PC-3 (cell line): ENCODE data around the gene SCARB1. TPM values are rescaled to one million over a fixed set of nuclear protein-coding genes. Genes with fewer than 3 reads are reported as not detected.
A peak's percentile ranks its signal among the peaks of the same experiment; 100 is the strongest.

Source experiments
- ATAC-seq: fragments of 200-7000 bp; cut with Tn5 transposase; 2 replicates; pipeline ENCODE4 v1.9.1; 2020; ENCODE audit warnings: mild to moderate bottlenecking, moderate library complexity
- BruUV-seq: library from RNA; stranded (reverse); fragments of 400-500 nt; replicated peaks from 2 replicates; lab custom pipeline; 2021; lab: Mats Ljungman, UMichigan
- CTCF ChIA-PET: fragments of 300-600 bp; sonication (Branson Sonifier 250); formaldehyde crosslinking; loops from one replicate; lab custom pipeline; 2022; ENCODE audit warnings: antibody characterized with exemption; lab: Charles Lee
- POLR2A ChIA-PET: fragments of 300-600 bp; sonication (Branson Sonifier 250); formaldehyde crosslinking; loops from one replicate; lab custom pipeline; 2022; ENCODE audit warnings: antibody characterized with exemption; ENCODE audit not compliant: unreplicated experiment; lab: Charles Lee
- DNase-seq: peaks from one replicate; pipeline ENCODE4 v3.0.0-alpha.2; 2015
- H2AFZ ChIP-seq: fragments of 300-600 bp; sonication (generic); 2 replicates; pipeline ENCODE4 v1.6.0; 2016; ENCODE audit warnings: antibody characterized with exemption, low read length
- H3F3A ChIP-seq: fragments of 300-600 bp; sonication (generic); one replicate; pipeline ENCODE4 v1.6.0; 2017; ENCODE audit warnings: antibody characterized with exemption, low read length, control low read depth, mild to moderate bottlenecking; ENCODE audit not compliant: unreplicated experiment
- H3K27ac ChIP-seq: fragments of 300-600 bp; sonication (generic); 2 replicates; pipeline ENCODE4 v1.5.1; 2016; ENCODE audit warnings: mild to moderate bottlenecking, low read length
- H3K27me3 ChIP-seq: fragments of 300-600 bp; sonication (generic); 2 replicates; pipeline ENCODE4 v1.6.1; 2016; ENCODE audit warnings: low read length, mixed read lengths
- H3K36me3 ChIP-seq: fragments of 300-600 bp; sonication (generic); 2 replicates; pipeline ENCODE4 v1.6.1; 2016; ENCODE audit warnings: low read depth, mixed run types, low read length, mixed read lengths
- H3K4me1 ChIP-seq: fragments of 300-600 bp; sonication (generic); 2 replicates; pipeline ENCODE4 v1.5.1; 2016; ENCODE audit warnings: low read length; ENCODE audit not compliant: insufficient read depth
- H3K4me2 ChIP-seq: fragments of 300-600 bp; sonication (generic); 2 replicates; pipeline ENCODE4 v1.6.0; 2016; ENCODE audit warnings: low read length
- H3K4me3 ChIP-seq: fragments of 300-600 bp; sonication (generic); 2 replicates; pipeline ENCODE4 v1.5.1; 2016; ENCODE audit warnings: mild to moderate bottlenecking, low read length, mixed read lengths
- H3K79me2 ChIP-seq: fragments of 300-600 bp; sonication (generic); 2 replicates; pipeline ENCODE4 v1.6.1; 2017; ENCODE audit warnings: low read length, mixed read lengths
- H3K9ac ChIP-seq: fragments of 300-600 bp; sonication (generic); 2 replicates; pipeline ENCODE4 v1.6.0; 2016; ENCODE audit warnings: mild to moderate bottlenecking, low read length
- H3K9me2 ChIP-seq: fragments of 300-600 bp; sonication (generic); replicated peaks from 2 replicates; pipeline ENCODE4 v1.6.1; 2016; ENCODE audit warnings: mixed run types, low read length, mixed read lengths
- H3K9me3 ChIP-seq: fragments of 300-600 bp; sonication (generic); 2 replicates; pipeline ENCODE4 v1.6.1; 2016; ENCODE audit warnings: low read length, mixed read lengths
- H4K20me1 ChIP-seq: fragments of 300-600 bp; sonication (generic); 2 replicates; pipeline ENCODE4 v1.6.1; 2016; ENCODE audit warnings: low read length, mixed read lengths
- EZH2 ChIP-seq: fragments of 300-600 bp; sonication (generic); IDR thresholded peaks from one replicate; pipeline ENCODE4 v1.6.1; 2017; ENCODE audit warnings: antibody characterized with exemption, mild to moderate bottlenecking, low read length; ENCODE audit not compliant: unreplicated experiment
- EZH2phosphoT487 ChIP-seq: fragments of 300-600 bp; sonication (generic); IDR thresholded peaks from 2 replicates; pipeline ENCODE4 v1.6.1; 2018; ENCODE audit warnings: mild to moderate bottlenecking, antibody characterized with exemption, low read length, borderline replicate concordance
- intact Hi-C: fragments of 100-400 bp; cut with micrococcal nuclease; formaldehyde crosslinking; loops from 2 replicates; pipeline ENCODE4 v1.9.0; 2023
- total RNA-seq: library from RNA; depleted of rRNA; stranded (reverse); fragments of >200 nt; gene quantifications from 2 replicates; pipeline ENCODE4 v1.2.3, GENCODE V29; 2014
- TF ChIP-seq, protein P1 (sequence below): fragments of 300-600 bp; sonication (generic); conservative IDR thresholded peaks from 2 replicates; pipeline ENCODE4 v1.5.1; 2017; ENCODE audit warnings: antibody characterized with exemption, low read depth, mild to moderate bottlenecking, low read length

The SCARB1 gene
- total RNA-seq, 1 experiment from 2014 or later, result 79.1 TPM

DNA sequence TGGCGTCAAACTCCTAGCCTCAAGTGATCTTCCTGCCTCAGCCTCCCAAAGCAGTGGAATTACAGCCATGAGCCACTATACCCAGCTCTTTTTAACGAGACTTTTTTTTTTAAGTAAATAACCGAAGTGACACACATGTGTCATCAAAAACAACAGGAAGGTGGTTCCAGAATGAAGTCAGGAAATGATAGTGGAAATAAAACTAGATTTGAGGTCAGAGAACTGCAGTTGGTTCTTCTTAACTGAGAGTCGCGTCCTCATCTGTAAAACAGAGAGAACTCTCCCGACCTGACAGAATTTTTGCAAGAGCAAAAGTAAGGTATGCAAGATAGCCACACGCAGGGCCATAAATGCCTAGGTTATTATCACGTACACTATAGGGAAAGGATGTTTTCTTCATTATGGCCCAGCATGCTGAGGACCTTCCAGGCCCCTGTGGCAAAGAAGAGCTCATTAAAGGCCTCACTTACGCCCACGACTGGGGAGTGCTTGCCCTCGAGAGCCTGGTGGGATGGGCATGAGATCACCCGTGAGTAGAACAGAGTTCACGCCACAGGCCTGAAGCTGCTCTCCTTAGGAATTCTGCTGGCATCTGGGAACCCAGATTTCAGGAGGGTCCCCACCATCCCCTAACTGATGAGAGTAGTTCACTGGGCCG, 67.2 kb downstream of the SCARB1 start:
- H4K20me1 ChIP-seq, result no peaks in the 10 kb centered on the region
- TF ChIP-seq, protein P1, sequence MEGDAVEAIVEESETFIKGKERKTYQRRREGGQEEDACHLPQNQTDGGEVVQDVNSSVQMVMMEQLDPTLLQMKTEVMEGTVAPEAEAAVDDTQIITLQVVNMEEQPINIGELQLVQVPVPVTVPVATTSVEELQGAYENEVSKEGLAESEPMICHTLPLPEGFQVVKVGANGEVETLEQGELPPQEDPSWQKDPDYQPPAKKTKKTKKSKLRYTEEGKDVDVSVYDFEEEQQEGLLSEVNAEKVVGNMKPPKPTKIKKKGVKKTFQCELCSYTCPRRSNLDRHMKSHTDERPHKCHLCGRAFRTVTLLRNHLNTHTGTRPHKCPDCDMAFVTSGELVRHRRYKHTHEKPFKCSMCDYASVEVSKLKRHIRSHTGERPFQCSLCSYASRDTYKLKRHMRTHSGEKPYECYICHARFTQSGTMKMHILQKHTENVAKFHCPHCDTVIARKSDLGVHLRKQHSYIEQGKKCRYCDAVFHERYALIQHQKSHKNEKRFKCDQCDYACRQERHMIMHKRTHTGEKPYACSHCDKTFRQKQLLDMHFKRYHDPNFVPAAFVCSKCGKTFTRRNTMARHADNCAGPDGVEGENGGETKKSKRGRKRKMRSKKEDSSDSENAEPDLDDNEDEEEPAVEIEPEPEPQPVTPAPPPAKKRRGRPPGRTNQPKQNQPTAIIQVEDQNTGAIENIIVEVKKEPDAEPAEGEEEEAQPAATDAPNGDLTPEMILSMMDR, result no peak
- TF ChIP-seq EZH2 (no peak), EZH2phosphoT487 (no peak)
- no TSS peak for BruUV-seq
- ChIA-PET CTCF (interaction anchor here (0.7 kb wide), 1 partner anchor 22 kb away, joined by 3 read pairs; no protein-coding TSS in a partner anchor), POLR2A (no interaction called here)
- intact Hi-C loops, result no loop called here
- H3K36me3 ChIP-seq, result peaks cover 31% of the 10 kb centered on the region
- H3K27me3 ChIP-seq, result no peaks in the 10 kb centered on the region
- H3K9me3 ChIP-seq, result no peaks in the 10 kb centered on the region
- no peak overlapping the region for H3K4me2 ChIP-seq
- H3K4me1 ChIP-seq, result peaks cover 4% of the 10 kb centered on the region; the same call in 1 of the 2 replicates
- no peaks in the 10 kb centered on the region for H3F3A ChIP-seq
- no peak overlapping the region for H2AFZ ChIP-seq
- no peak for DNase-seq
- no peaks in the 10 kb centered on the region for H3K79me2 ChIP-seq
- H3K27ac ChIP-seq, result no peak overlapping the region
- ATAC-seq, result peak; percentile 15; the same call in 1 of the 2 replicates
- no peaks in the 10 kb centered on the region for H3K9me2 ChIP-seq
- H3K9ac ChIP-seq, result no peak overlapping the region
- H3K4me3 ChIP-seq, result no peak overlapping the region

GRCh38 chr12:124795081-124795948, 68.3 kb downstream of the SCARB1 start:
- Histone ChIP-seq H3K36me3 (peaks cover 31% of the 10 kb centered on the region), H3K9ac (no peak overlapping the region), H3K4me3 (no peak overlapping the region), H3F3A (no peaks in the 10 kb centered on the region), H3K4me1 (peaks cover 4% of the 10 kb centered on the region; the same call in 1 of the 2 replicates), H3K9me2 (no peaks in the 10 kb centered on the region), H3K4me2 (no peak overlapping the region), H4K20me1 (no peaks in the 10 kb centered on the region), H2AFZ (no peak overlapping the region), H3K79me2 (no peaks in the 10 kb centered on the region), H3K27me3 (no peaks in the 10 kb centered on the region), H3K9me3 (no peaks in the 10 kb centered on the region), H3K27ac (no peak overlapping the region)
- POLR2A ChIA-PET, result no interaction called here
- intact Hi-C loops, result no loop called here
- ATAC-seq (no peak), DNase-seq (no peak)
- BruUV-seq, result no TSS peak
- TF ChIP-seq, protein P1, result no peak
- CTCF ChIA-PET, result no interaction called here
